Measurements from ENCODE around the gene KRT13.

KRT13 gene

GRCh38 chr17:41516830-41517283 is 11.4 kb upstream of the KRT13 start:
- no peaks in the 10 kb centered on the region for H3F3A ChIP-seq (ENCODE audit: insufficient read depth)
- H3K27me3 ChIP-seq (ENCODE audit: low read length), result no peaks in the 10 kb centered on the region
- no peak overlapping the region for H3K9ac ChIP-seq (ENCODE audit: low read length)
- TF ChIP-seq EZH2phosphoT487 (conservative IDR thresholded peaks at IDR 0.05; ENCODE audit: low read length), result no peak
- TF ChIP-seq, protein P1, sequence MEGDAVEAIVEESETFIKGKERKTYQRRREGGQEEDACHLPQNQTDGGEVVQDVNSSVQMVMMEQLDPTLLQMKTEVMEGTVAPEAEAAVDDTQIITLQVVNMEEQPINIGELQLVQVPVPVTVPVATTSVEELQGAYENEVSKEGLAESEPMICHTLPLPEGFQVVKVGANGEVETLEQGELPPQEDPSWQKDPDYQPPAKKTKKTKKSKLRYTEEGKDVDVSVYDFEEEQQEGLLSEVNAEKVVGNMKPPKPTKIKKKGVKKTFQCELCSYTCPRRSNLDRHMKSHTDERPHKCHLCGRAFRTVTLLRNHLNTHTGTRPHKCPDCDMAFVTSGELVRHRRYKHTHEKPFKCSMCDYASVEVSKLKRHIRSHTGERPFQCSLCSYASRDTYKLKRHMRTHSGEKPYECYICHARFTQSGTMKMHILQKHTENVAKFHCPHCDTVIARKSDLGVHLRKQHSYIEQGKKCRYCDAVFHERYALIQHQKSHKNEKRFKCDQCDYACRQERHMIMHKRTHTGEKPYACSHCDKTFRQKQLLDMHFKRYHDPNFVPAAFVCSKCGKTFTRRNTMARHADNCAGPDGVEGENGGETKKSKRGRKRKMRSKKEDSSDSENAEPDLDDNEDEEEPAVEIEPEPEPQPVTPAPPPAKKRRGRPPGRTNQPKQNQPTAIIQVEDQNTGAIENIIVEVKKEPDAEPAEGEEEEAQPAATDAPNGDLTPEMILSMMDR (IDR thresholded peaks at IDR 0.05; ENCODE audit: insufficient read depth, low read length, poor library complexity, severe bottlenecking), result no peak
- no peaks in the 10 kb centered on the region for H4K20me1 ChIP-seq (ENCODE audit: low read depth, low read length)
- no peaks in the 10 kb centered on the region for H3K9me2 ChIP-seq (replicated peaks; ENCODE audit: insufficient read depth, low read length)
- no peak overlapping the region for H3K4me2 ChIP-seq (ENCODE audit: low read depth, low read length, poor library complexity, severe bottlenecking)
- H2AFZ ChIP-seq (ENCODE audit: low read depth, low read length, severe bottlenecking), result no peak overlapping the region
- H3K36me3 ChIP-seq (ENCODE audit: low read length), result no peaks in the 10 kb centered on the region
- H3K27ac ChIP-seq (ENCODE audit: low read depth, low read length), result no peak overlapping the region
- no peaks in the 10 kb centered on the region for H3K79me2 ChIP-seq (ENCODE audit: insufficient read depth, low read length)
- no peak overlapping the region for H3K4me3 ChIP-seq (ENCODE audit: insufficient read depth, low read length, poor library complexity, severe bottlenecking)
- H3K9me3 ChIP-seq (ENCODE audit: insufficient read depth, low read length), result no peaks in the 10 kb centered on the region

GRCh38 chr17:41516147-41516829 is 10.9 kb upstream of the KRT13 start:
- no peak overlapping the region for H3K4me3 ChIP-seq (ENCODE audit: insufficient read depth, low read length, poor library complexity, severe bottlenecking)
- H3K27ac ChIP-seq (ENCODE audit: low read depth, low read length), result no peak overlapping the region
- no peak overlapping the region for H2AFZ ChIP-seq (ENCODE audit: low read depth, low read length, severe bottlenecking)
- H3K79me2 ChIP-seq (ENCODE audit: insufficient read depth, low read length), result no peaks in the 10 kb centered on the region
- TF ChIP-seq, protein P1 (IDR thresholded peaks at IDR 0.05; ENCODE audit: insufficient read depth, low read length, poor library complexity, severe bottlenecking), result no peak
- TF ChIP-seq EZH2phosphoT487 (conservative IDR thresholded peaks at IDR 0.05; ENCODE audit: low read length), result no peak
- no peaks in the 10 kb centered on the region for H3K9me2 ChIP-seq (replicated peaks; ENCODE audit: insufficient read depth, low read length)
- H4K20me1 ChIP-seq (ENCODE audit: low read depth, low read length), result no peaks in the 10 kb centered on the region
- H3K9ac ChIP-seq (ENCODE audit: low read length), result no peak overlapping the region
- H3K27me3 ChIP-seq (ENCODE audit: low read length), result no peaks in the 10 kb centered on the region
- H3K9me3 ChIP-seq (ENCODE audit: insufficient read depth, low read length), result no peaks in the 10 kb centered on the region
- no peaks in the 10 kb centered on the region for H3K36me3 ChIP-seq (ENCODE audit: low read length)
- H3K4me2 ChIP-seq (ENCODE audit: low read depth, low read length, poor library complexity, severe bottlenecking), result no peak overlapping the region
- H3F3A ChIP-seq (ENCODE audit: insufficient read depth), result no peaks in the 10 kb centered on the region

DNA sequence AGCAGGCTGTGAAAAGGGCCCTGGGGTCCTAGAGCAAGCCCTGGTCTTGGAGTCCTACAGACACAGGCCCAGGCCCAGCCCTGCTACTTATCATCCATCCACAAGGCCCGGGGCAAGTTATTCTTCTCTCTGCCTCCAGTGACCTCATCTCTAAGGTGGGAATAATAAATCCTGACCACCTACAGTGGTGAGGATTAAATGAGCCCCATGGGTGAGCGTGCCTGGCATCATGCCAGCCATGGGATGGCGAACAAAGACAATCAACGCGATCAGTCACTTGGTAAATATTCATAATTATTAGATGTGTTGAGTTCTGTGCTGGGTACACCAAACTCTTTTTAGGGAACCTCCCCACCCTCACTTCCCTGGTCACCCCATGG is 7.7 kb upstream of the KRT13 start:
- H3K79me2 ChIP-seq (ENCODE audit: insufficient read depth, low read length), result no peaks in the 10 kb centered on the region
- no peak overlapping the region for H3K4me3 ChIP-seq (ENCODE audit: insufficient read depth, low read length, poor library complexity, severe bottlenecking)
- no peaks in the 10 kb centered on the region for H3F3A ChIP-seq (ENCODE audit: insufficient read depth)
- H3K9me3 ChIP-seq (ENCODE audit: insufficient read depth, low read length), result no peaks in the 10 kb centered on the region
- H2AFZ ChIP-seq (ENCODE audit: low read depth, low read length, severe bottlenecking), result no peak overlapping the region
- H4K20me1 ChIP-seq (ENCODE audit: low read depth, low read length), result no peaks in the 10 kb centered on the region
- no peak overlapping the region for H3K9ac ChIP-seq (ENCODE audit: low read length)
- no peak overlapping the region for H3K4me2 ChIP-seq (ENCODE audit: low read depth, low read length, poor library complexity, severe bottlenecking)
- no peaks in the 10 kb centered on the region for H3K36me3 ChIP-seq (ENCODE audit: low read length)
- no peak for TF ChIP-seq EZH2phosphoT487 (conservative IDR thresholded peaks at IDR 0.05; ENCODE audit: low read length)
- TF ChIP-seq, protein P1 (IDR thresholded peaks at IDR 0.05; ENCODE audit: insufficient read depth, low read length, poor library complexity, severe bottlenecking), result no peak
- H3K27me3 ChIP-seq (ENCODE audit: low read length), result no peaks in the 10 kb centered on the region
- H3K9me2 ChIP-seq (replicated peaks; ENCODE audit: insufficient read depth, low read length), result no peaks in the 10 kb centered on the region
- H3K27ac ChIP-seq (ENCODE audit: low read depth, low read length), result no peak overlapping the region
